HL-60 (cell line): ENCODE results near the gene PGM5.
"Not testable (repeated sequence)": the region's sequence is repeated elsewhere in the genome, so short reads cannot be mapped to it uniquely, and the experiment has no call there.

Experiments used
- DNase-seq, 2 experiments: peaks; one replicate each; pipeline ENCODE4 v3.0.0-alpha.2; 2010 to 2020; ENCODE audit warnings: low read depth in 1 of 2, low spot score in 1 of 2
- H3K27ac ChIP-seq: fragments of 250-450 bp; sonication (Bioruptor Pico); replicated peaks from 2 replicates; pipeline ENCODE4 v1.5.1; 2020; ENCODE audit warnings: mild to moderate bottlenecking, moderate library complexity
- H3K27me3 ChIP-seq: fragments of 250-450 bp; sonication (Bioruptor Pico); 2 replicates; pipeline ENCODE4 v1.5.1; 2021; ENCODE audit warnings: mild to moderate bottlenecking, moderate library complexity; ENCODE audit not compliant: insufficient read depth, poor library complexity, severe bottlenecking
- H3K4me3 ChIP-seq: replicated peaks from 2 replicates; pipeline ENCODE4 v1.5.1; 2011; ENCODE audit warnings: mild to moderate bottlenecking, control low read depth, low read length; ENCODE audit not compliant: insufficient read depth
- long read RNA-seq: library from polyadenylated mRNA; unstranded; transcript quantifications from one replicate; pipeline ENCODE4 v2.0.0, GENCODE V29; 2020

Gene PGM5
- long read RNA-seq = 0 reads

GRCh38 chr9:68356380-68357118 is at the start of gene PGM5:
Gene PGM5, plus strand, starts transcription at chr9:68356611. Its CDS starts 517 bp downstream, at chr9:68357128.
- DNase-seq = peak in 1 of 2 experiments; percentile 15
- H3K27ac ChIP-seq, H3K27me3 ChIP-seq: not testable (repeated sequence)
- H3K4me3 ChIP-seq = peak within 1 kb of the TSS; percentile 36

DNA sequence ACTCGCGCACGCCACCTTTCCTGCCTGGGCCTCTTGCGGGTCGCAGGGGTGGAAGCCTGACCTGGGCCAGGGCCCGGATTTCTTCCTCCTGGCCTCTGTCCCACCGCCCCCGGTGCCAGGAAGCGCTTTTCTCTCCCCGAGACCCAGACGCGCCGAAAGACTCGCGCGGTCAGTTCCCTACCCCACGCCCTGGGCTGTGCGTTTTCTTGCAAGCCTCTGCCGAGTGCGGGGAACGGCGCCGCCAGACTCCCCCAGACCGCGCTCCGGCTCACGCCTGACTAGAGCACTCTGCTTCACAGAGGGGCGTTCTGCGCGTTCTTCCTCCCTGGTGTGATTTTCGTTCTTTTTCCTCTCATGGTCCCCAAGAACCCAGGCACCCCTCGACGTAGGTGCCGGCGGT is 49.3 kb upstream of the PGM5 start:
- H3K27ac ChIP-seq, H3K4me3 ChIP-seq, H3K27me3 ChIP-seq, DNase-seq: not testable (repeated sequence)

- H3K4me3 ChIP-seq, DNase-seq, H3K27ac ChIP-seq, H3K27me3 ChIP-seq: not testable (repeated sequence)
These were observed 48.8 kb upstream of the PGM5 start for GRCh38 chr9:68307654-68308053.

- not testable (repeated sequence) for H3K27ac ChIP-seq, H3K4me3 ChIP-seq, DNase-seq, H3K27me3 ChIP-seq
These were observed 45.2 kb upstream of the PGM5 start for GRCh38 chr9:68311208-68311607.

- DNase-seq, H3K27me3 ChIP-seq, H3K4me3 ChIP-seq, H3K27ac ChIP-seq: not testable (repeated sequence)
These were observed 38.2 kb upstream of the PGM5 start for GRCh38 chr9:68318209-68318608.

GRCh38 chr9:68323749-68324148 is 32.7 kb upstream of the PGM5 start:
- not testable (repeated sequence) for H3K27ac ChIP-seq, DNase-seq, H3K4me3 ChIP-seq, H3K27me3 ChIP-seq

DNA sequence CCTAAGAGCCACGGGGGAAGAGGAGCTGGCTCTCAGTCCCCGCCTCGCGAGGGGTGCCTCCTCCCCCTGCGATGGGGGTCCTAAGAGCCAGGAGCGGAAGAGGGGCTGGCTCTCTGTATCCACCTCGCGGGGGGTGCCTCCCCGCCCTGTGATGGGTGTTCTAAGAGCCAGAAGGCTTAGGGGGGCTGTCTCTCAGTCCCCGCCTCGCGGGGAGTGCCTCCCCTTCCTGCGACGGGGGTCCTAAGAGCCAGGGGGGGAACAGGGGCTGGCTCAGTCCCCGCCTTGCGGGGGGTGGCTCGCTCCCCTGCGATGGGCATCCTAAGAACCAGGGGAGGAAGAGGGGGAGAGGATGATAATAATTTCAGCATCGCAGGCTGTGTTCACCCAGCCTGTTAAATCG is 31.9 kb upstream of the PGM5 start:
- H3K27me3 ChIP-seq, DNase-seq, H3K27ac ChIP-seq, H3K4me3 ChIP-seq: not testable (repeated sequence)

GRCh38 chr9:68329106-68329505 is 27.3 kb upstream of the PGM5 start:
- H3K27me3 ChIP-seq, H3K4me3 ChIP-seq, DNase-seq, H3K27ac ChIP-seq: not testable (repeated sequence)

GRCh38 chr9:68330531-68331173 is 25.8 kb upstream of the PGM5 start:
- H3K4me3 ChIP-seq, H3K27me3 ChIP-seq, H3K27ac ChIP-seq, DNase-seq: not testable (repeated sequence)

- H3K4me3 ChIP-seq = not testable (repeated sequence)
These were observed 24.3 kb upstream of the PGM5 start for GRCh38 chr9:68332122-68332521.

GRCh38 chr9:68335935-68336334 is 20.5 kb upstream of the PGM5 start:
- DNase-seq, H3K4me3 ChIP-seq, H3K27ac ChIP-seq, H3K27me3 ChIP-seq: not testable (repeated sequence)

More at GRCh38 chr9:68332122-68332521, 24.3 kb upstream of the PGM5 start:
- not testable (repeated sequence) for H3K27ac ChIP-seq, DNase-seq, H3K27me3 ChIP-seq

DNA sequence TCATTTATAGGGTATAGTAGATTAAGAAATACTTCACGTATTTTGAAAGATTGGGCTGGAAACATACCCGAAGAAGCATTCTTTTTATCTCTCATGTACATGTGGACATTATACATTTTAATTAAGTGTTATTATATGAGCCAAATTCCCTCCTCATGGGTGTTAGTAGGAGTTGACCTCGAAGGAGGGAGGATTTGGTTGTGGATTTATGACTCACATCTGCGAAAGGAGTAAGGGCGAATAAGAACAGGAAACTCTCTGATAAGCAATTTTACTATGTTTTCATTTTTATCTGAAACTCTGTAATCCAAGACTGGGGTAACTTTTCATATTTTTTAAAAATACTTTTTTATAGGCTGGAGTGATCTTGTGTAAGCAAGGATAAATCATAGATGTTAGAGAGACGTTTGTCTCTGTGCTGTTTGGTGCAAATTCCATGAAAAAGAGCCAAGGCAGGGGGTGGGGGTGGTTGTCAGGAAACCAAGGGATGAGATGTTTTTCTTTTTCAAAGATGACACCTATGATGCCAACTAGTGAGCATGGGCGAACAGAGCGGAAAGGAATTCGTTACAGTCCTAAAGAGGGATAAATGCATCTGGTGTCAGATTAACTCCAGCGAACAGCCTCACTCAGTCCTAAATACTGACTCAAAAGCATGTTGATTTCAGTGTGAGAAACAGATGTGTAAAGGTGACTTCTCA is 19.6 kb upstream of the PGM5 start:
- not testable (repeated sequence) for DNase-seq, H3K27ac ChIP-seq, H3K27me3 ChIP-seq, H3K4me3 ChIP-seq

GRCh38 chr9:68338000-68338399 is 18.4 kb upstream of the PGM5 start:
- not testable (repeated sequence) for H3K4me3 ChIP-seq, H3K27ac ChIP-seq, DNase-seq, H3K27me3 ChIP-seq

DNA sequence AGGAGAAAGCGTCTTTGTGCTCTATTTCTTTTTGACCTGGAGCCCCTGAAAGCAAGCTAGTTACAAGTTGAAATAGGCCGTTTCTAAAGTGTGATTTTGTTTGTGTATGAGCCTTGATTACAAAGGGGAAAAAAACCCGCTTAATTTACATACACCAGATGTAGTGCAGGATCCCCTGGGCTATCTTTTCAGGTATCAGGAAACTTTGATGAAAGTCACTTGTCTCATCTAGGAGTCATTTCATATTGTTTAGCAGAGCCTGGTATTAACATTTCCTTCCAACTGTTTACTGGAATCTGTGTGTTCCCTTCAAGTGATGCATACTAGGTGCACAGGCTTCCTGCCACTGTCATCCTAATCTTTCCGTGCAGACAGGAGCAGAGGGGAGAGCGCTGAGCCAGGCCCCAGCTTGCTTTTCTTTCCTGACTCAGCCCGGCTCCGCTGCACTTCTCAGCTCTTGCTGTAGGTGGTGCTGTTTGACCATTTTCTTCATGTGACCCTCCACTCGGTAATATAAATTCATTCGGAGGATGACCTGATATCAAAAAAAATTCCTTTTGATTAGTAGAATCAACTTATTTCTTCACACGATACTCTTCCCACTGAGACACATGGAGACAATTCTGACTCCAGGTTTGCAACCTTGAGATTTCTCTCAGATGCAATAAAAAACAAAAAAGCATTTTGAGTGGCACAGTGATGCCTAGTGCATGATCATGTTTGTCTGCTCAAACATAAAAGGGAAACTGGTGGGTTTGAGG is 14.0 kb upstream of the PGM5 start:
- H3K4me3 ChIP-seq, DNase-seq, H3K27ac ChIP-seq, H3K27me3 ChIP-seq: not testable (repeated sequence)
